Islet precursor cell (in vitro differentiated cells): ENCODE measurements around the gene PIR.

Experiments
- DNase-seq: peaks from one replicate; pipeline ENCODE4 v3.0.0-alpha.2; 2018

Gene PIR

GRCh38 chrX:15343075-15343476 lies 150.1 kb downstream of the PIR start:
- DNase-seq, result no peak

GRCh38 chrX:15340867-15341266 lies 152.3 kb downstream of the PIR start:
- no peak for DNase-seq

- peak; percentile 58 for DNase-seq
Measured at GRCh38 chrX:15336023-15336413, 157.1 kb downstream of the PIR start.

- DNase-seq, result peak; percentile 98
Measured at GRCh38 chrX:15335135-15336022, 157.8 kb downstream of the PIR start, which contains the start of gene PIGA. Gene PIGA, minus strand, starts transcription at chrX:15335523. Its CDS starts 3,593 bp downstream, at chrX:15331930.
